Measurements from ENCODE around the gene NXPH2.

GRCh38 chr2:138722316-138722715 lies 57.9 kb downstream of the NXPH2 start:
- TF ChIP-seq, protein P1, sequence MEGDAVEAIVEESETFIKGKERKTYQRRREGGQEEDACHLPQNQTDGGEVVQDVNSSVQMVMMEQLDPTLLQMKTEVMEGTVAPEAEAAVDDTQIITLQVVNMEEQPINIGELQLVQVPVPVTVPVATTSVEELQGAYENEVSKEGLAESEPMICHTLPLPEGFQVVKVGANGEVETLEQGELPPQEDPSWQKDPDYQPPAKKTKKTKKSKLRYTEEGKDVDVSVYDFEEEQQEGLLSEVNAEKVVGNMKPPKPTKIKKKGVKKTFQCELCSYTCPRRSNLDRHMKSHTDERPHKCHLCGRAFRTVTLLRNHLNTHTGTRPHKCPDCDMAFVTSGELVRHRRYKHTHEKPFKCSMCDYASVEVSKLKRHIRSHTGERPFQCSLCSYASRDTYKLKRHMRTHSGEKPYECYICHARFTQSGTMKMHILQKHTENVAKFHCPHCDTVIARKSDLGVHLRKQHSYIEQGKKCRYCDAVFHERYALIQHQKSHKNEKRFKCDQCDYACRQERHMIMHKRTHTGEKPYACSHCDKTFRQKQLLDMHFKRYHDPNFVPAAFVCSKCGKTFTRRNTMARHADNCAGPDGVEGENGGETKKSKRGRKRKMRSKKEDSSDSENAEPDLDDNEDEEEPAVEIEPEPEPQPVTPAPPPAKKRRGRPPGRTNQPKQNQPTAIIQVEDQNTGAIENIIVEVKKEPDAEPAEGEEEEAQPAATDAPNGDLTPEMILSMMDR (IDR thresholded peaks at IDR 0.05): no peak
- TF ChIP-seq MAX (IDR thresholded peaks at IDR 0.05; ENCODE audit: low read depth) (no peak), MXI1 (IDR thresholded peaks at IDR 0.05; ENCODE audit: low read depth, low read length) (no peak)
